RCC 7860 (cell line): ENCODE data around the gene ATP11C.
A peak's percentile ranks its signal among the peaks of the same experiment; 100 is the strongest.
"Not testable (repeated sequence)": the region's sequence is repeated elsewhere in the genome, so short reads cannot be mapped to it uniquely, and the experiment has no call there.

ENCODE experiments used
- DNase-seq: peaks from one replicate; pipeline ENCODE4 v3.0.0-alpha.2; 2015; ENCODE audit warnings: low spot score
- FAIRE-seq: peaks from 2 replicates; lab custom pipeline; 2012; peaks lifted over from hg19 to GRCh38; lab: Jason Lieb, UNC

Gene ATP11C

GRCh38 chrX:139864640-139865039 is 68.2 kb downstream of the ATP11C start:
- DNase-seq (no peak), FAIRE-seq (no peak)

- DNase-seq (no peak), FAIRE-seq (no peak)
Measured at GRCh38 chrX:139862208-139862607, 70.6 kb downstream of the ATP11C start.

GRCh38 chrX:139856826-139857225 is 76.0 kb downstream of the ATP11C start:
- FAIRE-seq, DNase-seq: not testable (repeated sequence)

GRCh38 chrX:139851730-139852129 is 81.1 kb downstream of the ATP11C start:
- FAIRE-seq (no peak), DNase-seq (no peak)

- DNase-seq, result no peak
- FAIRE-seq, result no peak
Measured at GRCh38 chrX:139850968-139851367, 81.9 kb downstream of the ATP11C start.

- no peak for FAIRE-seq
- DNase-seq, result no peak
Measured at GRCh38 chrX:139844884-139845283, 88.0 kb downstream of the ATP11C start.

GRCh38 chrX:139844163-139844562 is 88.7 kb downstream of the ATP11C start:
- FAIRE-seq (peak; percentile 46), DNase-seq (peak; percentile 29)

GRCh38 chrX:139842326-139843185 is 90.3 kb downstream of the ATP11C start:
- FAIRE-seq (no peak), DNase-seq (no peak)

GRCh38 chrX:139836335-139836734 is 96.5 kb downstream of the ATP11C start:
- DNase-seq, FAIRE-seq: not testable (repeated sequence)

- DNase-seq, result no peak
- FAIRE-seq, result no peak
Measured at GRCh38 chrX:139834879-139835278, 98.0 kb downstream of the ATP11C start.

- FAIRE-seq (no peak), DNase-seq (no peak)
Measured at GRCh38 chrX:139832718-139833309, 100.0 kb downstream of the ATP11C start.

- FAIRE-seq, result peak; percentile 51
- DNase-seq, result peak; percentile 6
Measured at GRCh38 chrX:139831675-139832456, 101.0 kb downstream of the ATP11C start.

GRCh38 chrX:139831017-139831416 is 101.8 kb downstream of the ATP11C start:
- FAIRE-seq (no peak), DNase-seq (no peak)

GRCh38 chrX:139828830-139829229 is 104.0 kb downstream of the ATP11C start:
- FAIRE-seq (no peak), DNase-seq (no peak)

- DNase-seq (no peak), FAIRE-seq (no peak)
Measured at GRCh38 chrX:139828033-139828432, 104.8 kb downstream of the ATP11C start.

GRCh38 chrX:139826065-139827044 is 106.5 kb downstream of the ATP11C start:
- DNase-seq, result no peak
- FAIRE-seq, result no peak

GRCh38 chrX:139825618-139826017 is 107.2 kb downstream of the ATP11C start:
- FAIRE-seq (no peak), DNase-seq (no peak)

GRCh38 chrX:139823806-139824205 is 109.0 kb downstream of the ATP11C start:
- FAIRE-seq, result no peak
- no peak for DNase-seq

GRCh38 chrX:139820358-139820984 is 112.4 kb downstream of the ATP11C start:
- DNase-seq (no peak), FAIRE-seq (no peak)

GRCh38 chrX:139816204-139816603 is 116.6 kb downstream of the ATP11C start:
- no peak for DNase-seq
- no peak for FAIRE-seq
